CD4-positive, alpha-beta T cell treated with Interleukin-2 at 100 ng/mL for 4 hours (primary cell): ENCODE measurements around the gene FAM131B.

Experiments used
- DNase-seq: peaks from one replicate; pipeline ENCODE4 v3.0.0-alpha.2; 2020; ENCODE audit warnings: low spot score

The FAM131B gene

DNA sequence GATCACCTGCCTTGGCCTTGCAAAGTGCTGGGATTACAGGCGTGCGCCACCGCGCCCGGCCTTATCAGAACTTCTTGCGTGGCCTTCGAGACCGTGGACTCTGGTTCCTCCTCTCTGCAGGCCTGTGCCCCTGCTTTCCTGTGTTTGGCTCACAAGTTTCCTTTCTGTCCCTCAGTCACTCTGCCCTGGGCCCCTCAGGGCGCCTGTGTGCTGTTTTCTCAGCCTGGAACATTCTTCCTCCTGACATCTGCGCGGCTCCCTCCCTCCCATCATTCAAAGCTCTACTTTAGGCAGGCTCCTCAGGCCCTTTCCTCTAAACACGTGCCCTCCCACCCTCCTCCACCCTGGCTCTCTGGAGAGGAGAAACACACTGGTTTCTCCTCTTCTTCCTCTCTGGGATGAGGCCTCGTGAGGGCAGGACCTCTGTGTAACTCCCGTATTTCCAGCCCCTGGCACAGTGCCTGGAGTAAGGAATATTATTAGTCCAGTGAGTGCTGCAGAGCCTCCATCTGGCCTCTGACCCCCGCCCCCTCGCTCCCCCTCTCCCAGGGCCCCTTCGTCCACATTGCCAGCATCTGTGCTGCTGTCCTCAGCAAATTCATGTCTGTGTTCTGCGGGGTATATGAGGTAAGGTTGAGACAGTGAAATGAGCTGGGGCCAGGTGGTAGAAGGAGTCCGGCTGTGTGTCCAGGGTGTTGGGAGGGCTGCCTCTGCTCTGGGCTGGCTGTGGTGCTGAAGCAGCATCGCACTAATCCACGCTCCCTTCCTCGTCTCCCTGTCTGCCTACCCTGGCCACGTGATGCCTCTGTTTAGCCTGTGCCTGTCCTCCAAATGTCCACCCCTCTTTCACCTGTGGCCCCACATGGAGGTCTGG is 39.5 kb downstream of the FAM131B start:
- no peak for DNase-seq

DNA sequence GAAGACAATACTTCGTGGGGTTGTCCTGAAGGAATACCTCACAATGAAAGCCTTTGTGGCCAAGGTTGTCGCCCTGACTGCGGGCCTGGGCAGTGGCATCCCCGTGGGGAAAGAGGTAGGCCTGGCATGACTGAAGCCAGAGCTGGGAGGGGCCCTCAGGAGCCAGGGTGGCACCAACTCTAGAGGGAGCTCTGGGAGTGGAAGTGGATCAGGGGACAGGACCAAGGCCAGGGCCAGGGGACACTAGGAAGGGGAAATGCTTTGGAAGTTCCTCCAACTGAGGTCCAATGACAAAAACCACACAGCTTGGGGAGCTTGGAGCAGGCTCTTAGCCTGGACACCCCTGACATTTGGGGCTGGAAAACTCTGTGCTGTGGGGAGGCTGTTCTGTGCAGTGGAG is 40.8 kb downstream of the FAM131B start:
- DNase-seq, result no peak

GRCh38 chr7:143321242-143321641 is 41.3 kb downstream of the FAM131B start:
- no peak for DNase-seq

DNA sequence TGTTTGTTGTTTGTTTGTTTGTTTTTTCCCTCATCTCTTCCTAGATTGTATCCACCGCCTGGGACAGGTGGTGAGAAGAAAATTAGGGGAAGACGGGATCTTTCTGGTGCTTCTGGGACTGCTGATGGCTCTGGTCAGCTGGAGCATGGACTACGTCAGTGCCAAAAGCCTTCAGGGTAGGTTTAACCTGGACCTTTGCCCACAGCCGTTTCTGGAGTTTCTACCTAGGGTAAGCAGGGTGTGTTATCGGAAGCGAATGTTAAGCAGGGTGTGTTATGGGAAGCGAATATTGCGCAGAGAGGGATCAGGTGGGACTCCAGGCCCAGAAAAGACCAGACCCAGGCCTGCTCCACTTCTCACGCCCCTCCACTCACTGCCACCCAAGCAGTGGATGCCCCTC is 41.9 kb downstream of the FAM131B start:
- no peak for DNase-seq

- DNase-seq, result no peak
These were observed 43.9 kb downstream of the FAM131B start for GRCh38 chr7:143318661-143319060.

DNA sequence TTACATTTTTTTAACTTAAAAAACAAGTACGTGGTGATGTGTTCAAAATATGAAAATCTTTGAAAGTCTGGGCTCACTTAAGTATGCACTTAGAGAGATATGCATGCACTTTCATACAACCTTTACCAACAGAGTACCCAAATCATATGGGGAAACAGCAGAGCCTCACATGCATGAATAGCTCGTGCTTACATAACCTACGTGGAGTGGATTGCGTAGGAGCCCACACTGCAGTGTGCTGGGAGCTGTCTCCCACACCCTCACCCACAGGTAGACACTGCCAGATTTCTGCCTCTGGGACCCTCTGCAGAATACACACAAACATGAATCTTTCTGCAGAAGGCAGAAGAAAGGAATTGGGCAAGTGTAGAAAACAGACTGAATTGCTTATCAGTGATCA is 46.0 kb downstream of the FAM131B start:
- no peak for DNase-seq

DNA sequence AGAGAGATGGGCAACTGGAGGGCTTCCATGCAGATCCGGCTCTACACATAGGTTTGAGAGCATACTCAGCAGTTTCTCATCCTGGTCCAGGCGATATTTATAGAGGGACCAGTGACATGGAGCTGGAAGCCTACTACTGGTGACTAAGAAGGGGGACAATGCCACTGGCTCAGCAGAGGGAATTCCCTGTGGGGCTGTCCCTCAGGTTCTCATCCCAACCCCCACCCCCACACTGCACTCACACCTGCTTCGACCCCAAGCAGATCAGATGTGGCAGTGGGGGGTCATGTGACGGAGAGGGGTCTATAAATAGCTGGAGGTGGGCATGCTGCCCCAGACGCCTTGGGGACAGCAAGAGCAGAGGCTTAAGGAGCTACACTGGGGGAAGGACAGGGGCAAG is 46.7 kb downstream of the FAM131B start, which contains the start of gene CLCN1:
Gene CLCN1 (plus strand): TSS at position 336 of the 400 bp plus-strand sequence. CDS start 102 bp downstream, outside the sequence.
- DNase-seq, result no peak

DNA sequence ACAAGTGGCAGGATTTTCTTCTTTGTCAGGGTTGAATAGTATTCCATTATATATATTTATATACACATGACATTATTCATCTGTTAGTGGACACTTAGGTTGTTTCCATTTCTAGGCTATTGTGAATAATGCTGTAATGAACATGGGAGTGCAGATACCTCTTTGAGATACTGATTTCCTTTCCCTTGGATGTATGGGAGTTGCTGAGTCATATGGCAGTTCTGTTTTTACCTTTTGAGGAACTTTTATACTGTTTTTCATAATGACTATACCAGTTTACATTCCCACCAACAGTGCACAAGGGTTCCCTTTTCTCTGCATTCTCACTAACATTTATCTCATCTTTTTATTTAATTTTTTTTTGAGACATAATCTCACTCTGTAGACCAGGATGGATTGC is 48.4 kb downstream of the FAM131B start:
- DNase-seq, result no peak

DNA sequence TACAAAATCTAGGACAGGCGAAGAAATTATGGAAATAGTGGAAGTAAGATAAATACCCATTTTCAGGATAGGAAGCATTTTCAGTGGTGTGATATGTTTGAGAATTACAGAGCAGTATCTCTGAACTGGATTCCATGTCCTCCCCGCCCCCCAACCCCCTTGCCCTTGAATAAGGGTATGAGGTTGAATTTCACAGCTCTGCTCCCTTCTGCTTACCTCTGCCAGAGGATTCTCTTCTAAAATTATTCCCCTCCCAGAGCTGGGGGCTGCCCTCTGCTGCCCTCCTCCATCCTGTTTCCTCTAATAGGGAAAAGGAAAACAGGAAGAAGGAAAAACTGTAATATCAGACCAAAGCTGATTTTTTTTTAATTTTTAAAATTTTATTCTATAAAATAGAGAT is 53.9 kb downstream of the FAM131B start:
- no peak for DNase-seq

DNA sequence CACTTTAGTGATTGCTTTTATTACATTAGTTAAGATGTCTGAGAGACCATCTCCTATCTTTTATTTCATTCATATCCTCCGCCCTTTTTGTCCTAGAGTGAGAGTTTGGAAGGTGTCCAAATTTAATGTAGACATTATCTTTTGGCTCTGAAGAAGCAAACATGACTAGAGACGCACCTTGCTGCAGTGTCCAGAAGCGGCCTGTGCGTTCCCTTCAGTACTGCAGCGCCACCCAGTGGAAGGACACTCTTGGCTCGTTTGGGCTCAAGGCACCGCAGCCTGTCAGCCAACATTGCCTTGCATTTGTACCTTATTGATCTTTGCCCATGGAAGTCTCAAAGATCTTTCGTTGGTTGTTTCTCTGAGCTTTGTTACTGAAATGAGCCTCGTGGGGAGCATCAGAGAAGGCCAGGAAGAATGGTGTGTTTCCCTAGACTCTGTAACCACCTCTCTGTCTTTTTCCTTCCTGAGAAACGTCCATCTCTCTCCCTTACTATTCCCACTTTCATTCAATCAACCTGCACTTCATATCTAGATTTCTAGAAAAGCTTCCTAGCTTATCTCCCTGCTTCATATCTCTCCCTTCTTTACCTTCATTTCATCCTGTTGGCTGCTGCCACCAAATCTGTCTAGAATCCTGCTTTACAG is 57.0 kb downstream of the FAM131B start:
- DNase-seq, result peak; percentile 75

- no peak for DNase-seq
These were observed 57.6 kb downstream of the FAM131B start for GRCh38 chr7:143304938-143305337.

DNA sequence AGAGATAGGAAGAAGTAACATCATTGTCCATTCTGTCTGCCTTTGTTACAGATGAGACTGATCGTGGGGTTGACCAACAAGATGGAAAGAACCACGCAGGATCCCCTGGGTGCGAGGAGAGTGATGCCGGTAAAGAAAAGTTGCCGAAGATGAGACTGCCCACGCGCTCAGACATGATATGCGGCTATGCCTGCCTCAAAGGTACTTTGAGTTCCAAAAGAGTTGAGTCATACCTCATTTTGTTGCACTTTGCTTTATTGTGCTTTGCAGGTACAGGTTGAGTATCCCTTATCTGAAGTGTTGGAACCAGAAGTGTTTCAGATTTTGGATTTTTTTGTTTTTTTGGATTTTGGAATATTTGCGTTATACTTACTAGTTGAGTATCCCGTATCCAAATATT is 58.8 kb downstream of the FAM131B start:
- no peak for DNase-seq
